Neural progenitor cell (in vitro differentiated cells): ENCODE measurements around the gene CHMP6. TPM values are rescaled to one million over a fixed set of nuclear protein-coding genes. Genes with fewer than 3 reads are reported as not detected.
A peak's percentile ranks its signal among the peaks of the same experiment; 100 is the strongest.

ENCODE experiments used
- DNase-seq: peaks from one replicate; pipeline ENCODE4 v3.0.0-alpha.2; 2016; ENCODE audit warnings: low spot score
- H2AFZ ChIP-seq: fragments of 200-600 bp; sonication (generic); replicated peaks from 2 replicates; pipeline ENCODE4 v1.6.1; 2016; ENCODE audit warnings: antibody characterized with exemption
- H3F3A ChIP-seq: fragments of 200-600 bp; sonication (generic); 2 replicates; pipeline ENCODE4 v1.6.1; 2016; ENCODE audit warnings: antibody characterized with exemption, low read depth
- H3K27ac ChIP-seq: fragments of 200-600 bp; sonication (generic); 2 replicates; pipeline ENCODE4 v1.5.1; 2016; ENCODE audit warnings: mild to moderate bottlenecking
- H3K27me3 ChIP-seq: fragments of 200-600 bp; sonication (generic); 2 replicates; pipeline ENCODE4 v1.6.1; 2016; ENCODE audit warnings: mild to moderate bottlenecking, moderate library complexity
- H3K36me3 ChIP-seq: fragments of 200-600 bp; sonication (generic); 2 replicates; pipeline ENCODE4 v1.5.1; 2016
- H3K4me1 ChIP-seq: fragments of 200-600 bp; sonication (generic); 2 replicates; pipeline ENCODE4 v1.6.1; 2016; ENCODE audit warnings: mixed run types
- H3K4me2 ChIP-seq: fragments of 200-600 bp; sonication (generic); 2 replicates; pipeline ENCODE4 v1.6.1; 2016
- H3K4me3 ChIP-seq: fragments of 200-600 bp; sonication (generic); 2 replicates; pipeline ENCODE4 v1.5.1; 2016
- H3K79me2 ChIP-seq: fragments of 200-600 bp; sonication (generic); 2 replicates; pipeline ENCODE4 v1.6.1; 2016; ENCODE audit warnings: low read depth
- H3K9ac ChIP-seq: fragments of 200-600 bp; sonication (generic); 2 replicates; pipeline ENCODE4 v1.6.1; 2016
- H3K9me3 ChIP-seq: fragments of 200-600 bp; sonication (generic); 2 replicates; pipeline ENCODE4 v1.5.1; 2016; ENCODE audit warnings: low read depth
- H4K20me1 ChIP-seq: fragments of 200-600 bp; sonication (generic); 2 replicates; pipeline ENCODE4 v1.6.1; 2016; ENCODE audit warnings: low read depth
- H3K27ac Mint-ChIP-seq: 3 replicates; pipeline ENCODE4 v1.8.0; 2021; ENCODE audit warnings: mixed read lengths
- H3K27me3 Mint-ChIP-seq: 2 replicates; pipeline ENCODE4 v1.8.0; 2022; ENCODE audit warnings: low read depth, mild to moderate bottlenecking, inconsistent platforms, moderate library complexity, mixed read lengths; ENCODE audit not compliant: insufficient read depth
- H3K36me3 Mint-ChIP-seq: 3 replicates; pipeline ENCODE4 v1.8.0; 2021; ENCODE audit warnings: mixed read lengths
- H3K4me1 Mint-ChIP-seq: 3 replicates; pipeline ENCODE4 v1.8.0; 2021; ENCODE audit warnings: mixed read lengths
- H3K4me3 Mint-ChIP-seq: 3 replicates; pipeline ENCODE4 v1.8.0; 2021; ENCODE audit warnings: mild to moderate bottlenecking, moderate library complexity, mixed read lengths
- H3K9me3 Mint-ChIP-seq: 3 replicates; pipeline ENCODE4 v1.8.0; 2020; ENCODE audit warnings: mixed read lengths
- CTCF ChIP-seq: fragments of 200-600 bp; sonication (generic); IDR thresholded peaks from 2 replicates; pipeline ENCODE4 v1.5.1; 2017; ENCODE audit warnings: antibody characterized with exemption, mild to moderate bottlenecking
- EZH2 ChIP-seq: fragments of 200-600 bp; sonication (generic); IDR thresholded peaks from 2 replicates; pipeline ENCODE4 v1.6.1; 2017; ENCODE audit warnings: antibody characterized with exemption, mild to moderate bottlenecking, moderate library complexity
- EZH2phosphoT487 ChIP-seq: fragments of 200-600 bp; sonication (generic); IDR thresholded peaks from 2 replicates; pipeline ENCODE4 v1.6.1; 2017; ENCODE audit warnings: antibody characterized with exemption
- total RNA-seq: library from RNA; depleted of rRNA; stranded (reverse); fragments of >200 nt; gene quantifications from 2 replicates; pipeline ENCODE4 v1.2.3, GENCODE V29; 2015; ENCODE audit warnings: low replicate concordance

Gene CHMP6
- total RNA-seq, 1 donor from 2014 or later: 11.5 TPM

GRCh38 chr17:81019563-81020442 lies 28.2 kb downstream of the CHMP6 start:
- H3K27me3 Mint-ChIP-seq: peaks cover 6% of the 10 kb centered on the region
- H3K4me2 ChIP-seq: no peak overlapping the region
- peak overlapping the region; percentile 67 for H3K4me3 Mint-ChIP-seq
- H3K9me3 Mint-ChIP-seq: peaks cover 12% of the 10 kb centered on the region
- no peaks in the 10 kb centered on the region for H3K79me2 ChIP-seq
- H3F3A ChIP-seq: peaks cover 31% of the 10 kb centered on the region
- peak overlapping the region; percentile 93 for H3K27ac Mint-ChIP-seq
- H2AFZ ChIP-seq: no peak overlapping the region
- H3K9ac ChIP-seq: no peak overlapping the region
- peaks cover 8% of the 10 kb centered on the region for H3K9me3 ChIP-seq
- H3K4me3 ChIP-seq: no peak overlapping the region
- H3K36me3 ChIP-seq: no peaks in the 10 kb centered on the region
- H3K27ac ChIP-seq: no peak overlapping the region
- peaks cover 35% of the 10 kb centered on the region for H3K4me1 Mint-ChIP-seq
- no peaks in the 10 kb centered on the region for H4K20me1 ChIP-seq
- no peak for DNase-seq
- H3K27me3 ChIP-seq: peaks cover 11% of the 10 kb centered on the region
- TF ChIP-seq CTCF (no peak), EZH2 (no peak), EZH2phosphoT487 (no peak)
- peaks cover 18% of the 10 kb centered on the region for H3K4me1 ChIP-seq
- H3K36me3 Mint-ChIP-seq: peaks cover 3% of the 10 kb centered on the region

GRCh38 chr17:81020443-81020766 lies 28.8 kb downstream of the CHMP6 start:
- no peak overlapping the region for H3K27ac Mint-ChIP-seq

GRCh38 chr17:81020767-81021497 lies 29.3 kb downstream of the CHMP6 start:
- Mint-ChIP-seq H3K4me1 (peaks cover 43% of the 10 kb centered on the region), H3K9me3 (peaks cover 8% of the 10 kb centered on the region), H3K27me3 (peaks cover 6% of the 10 kb centered on the region), H3K36me3 (peaks cover 3% of the 10 kb centered on the region), H3K27ac (no peak overlapping the region), H3K4me3 (no peak overlapping the region)
- H3K9me3 ChIP-seq: peaks cover 8% of the 10 kb centered on the region
- H3K4me3 ChIP-seq: no peak overlapping the region
- H3K27ac ChIP-seq: no peak overlapping the region
- no peaks in the 10 kb centered on the region for H3K36me3 ChIP-seq
- H3K4me1 ChIP-seq: peaks cover 23% of the 10 kb centered on the region
- H3F3A ChIP-seq: peaks cover 39% of the 10 kb centered on the region
- H3K4me2 ChIP-seq: no peak overlapping the region
- no peak for DNase-seq
- no peak overlapping the region for H2AFZ ChIP-seq
- no peak for TF ChIP-seq EZH2phosphoT487
- no peak for TF ChIP-seq EZH2
- TF ChIP-seq CTCF: no peak
- no peak overlapping the region for H3K9ac ChIP-seq
- H3K79me2 ChIP-seq: no peaks in the 10 kb centered on the region
- H4K20me1 ChIP-seq: no peaks in the 10 kb centered on the region
- H3K27me3 ChIP-seq: peaks cover 11% of the 10 kb centered on the region

More at GRCh38 chr17:81020443-81020766, 28.8 kb downstream of the CHMP6 start:
- Histone ChIP-seq H3F3A (peaks cover 37% of the 10 kb centered on the region), H3K4me2 (no peak overlapping the region), H4K20me1 (no peaks in the 10 kb centered on the region), H2AFZ (no peak overlapping the region), H3K27me3 (peaks cover 11% of the 10 kb centered on the region), H3K4me3 (no peak overlapping the region), H3K27ac (no peak overlapping the region), H3K36me3 (no peaks in the 10 kb centered on the region), H3K79me2 (no peaks in the 10 kb centered on the region), H3K4me1 (peaks cover 22% of the 10 kb centered on the region), H3K9ac (no peak overlapping the region), H3K9me3 (peaks cover 8% of the 10 kb centered on the region)
- peaks cover 3% of the 10 kb centered on the region for H3K36me3 Mint-ChIP-seq
- no peak for TF ChIP-seq CTCF
- no peak for TF ChIP-seq EZH2
- no peak for TF ChIP-seq EZH2phosphoT487
- peaks cover 6% of the 10 kb centered on the region for H3K27me3 Mint-ChIP-seq
- H3K4me3 Mint-ChIP-seq: no peak overlapping the region
- DNase-seq: no peak
- H3K9me3 Mint-ChIP-seq: peaks cover 12% of the 10 kb centered on the region
- peaks cover 40% of the 10 kb centered on the region for H3K4me1 Mint-ChIP-seq
